ENCODE data around the gene CCL4. TPM values are rescaled to one million over a fixed set of nuclear protein-coding genes. Genes with fewer than 3 reads are reported as not detected.

CCL4 gene
- polyA plus RNA-seq, 1 donor (not counting 4 experiments of a cell fraction or from before 2014, with no cell fraction given): not detected

- Histone ChIP-seq H3K9me3 (ENCODE audit: control insufficient read depth, low read depth, low read length) (no peaks in the 10 kb centered on the region), H3K4me2 (ENCODE audit: control insufficient read depth, extremely low read depth, insufficient read depth, low read depth, low read length) (no peak overlapping the region), H3K9me1 (ENCODE audit: control insufficient read depth, extremely low read depth, insufficient read depth, low read length) (no peaks in the 10 kb centered on the region), H3K9ac (ENCODE audit: control insufficient read depth, extremely low read depth, insufficient read depth, low read length) (no peak overlapping the region), H3K4me3 (ENCODE audit: control insufficient read depth in 2 of 3, extremely low read depth in 1 of 3, insufficient read depth in 2 of 3, low read depth in 1 of 3, low read length in 3 of 3) (no peak overlapping the region), H2AFZ (ENCODE audit: control insufficient read depth, low read length) (no peak overlapping the region), H3K4me1 (ENCODE audit: control insufficient read depth, extremely low read depth, insufficient read depth, low read length) (no peaks in the 10 kb centered on the region), H3K27me3 (ENCODE audit: control insufficient read depth, extremely low read depth, insufficient read depth, low read length) (no peaks in the 10 kb centered on the region), H3K27ac (ENCODE audit: control insufficient read depth, insufficient read depth, low read length) (no peak overlapping the region), H3K79me2 (ENCODE audit: control insufficient read depth, insufficient read depth, low read length) (no peaks in the 10 kb centered on the region), H3K36me3 (ENCODE audit: control insufficient read depth in 2 of 2, extremely low read depth in 1 of 2, insufficient read depth in 2 of 2, low read length in 2 of 2) (no peaks in the 10 kb centered on the region), H4K20me1 (ENCODE audit: control insufficient read depth, extremely low read depth, insufficient read depth, low read length) (no peaks in the 10 kb centered on the region)
- dilution Hi-C loops (cut with MboI; ENCODE audit: extremely low pct_ligation_motif_present, low sequenced_read_pairs): no loop called here
- DNase-seq (ENCODE audit: low read depth, low spot score) (no peak), FAIRE-seq (no peak)
- TF ChIP-seq EZH2 (IDR thresholded peaks at IDR 0.05; ENCODE audit: low read length): no peak
- TF ChIP-seq, protein P1, sequence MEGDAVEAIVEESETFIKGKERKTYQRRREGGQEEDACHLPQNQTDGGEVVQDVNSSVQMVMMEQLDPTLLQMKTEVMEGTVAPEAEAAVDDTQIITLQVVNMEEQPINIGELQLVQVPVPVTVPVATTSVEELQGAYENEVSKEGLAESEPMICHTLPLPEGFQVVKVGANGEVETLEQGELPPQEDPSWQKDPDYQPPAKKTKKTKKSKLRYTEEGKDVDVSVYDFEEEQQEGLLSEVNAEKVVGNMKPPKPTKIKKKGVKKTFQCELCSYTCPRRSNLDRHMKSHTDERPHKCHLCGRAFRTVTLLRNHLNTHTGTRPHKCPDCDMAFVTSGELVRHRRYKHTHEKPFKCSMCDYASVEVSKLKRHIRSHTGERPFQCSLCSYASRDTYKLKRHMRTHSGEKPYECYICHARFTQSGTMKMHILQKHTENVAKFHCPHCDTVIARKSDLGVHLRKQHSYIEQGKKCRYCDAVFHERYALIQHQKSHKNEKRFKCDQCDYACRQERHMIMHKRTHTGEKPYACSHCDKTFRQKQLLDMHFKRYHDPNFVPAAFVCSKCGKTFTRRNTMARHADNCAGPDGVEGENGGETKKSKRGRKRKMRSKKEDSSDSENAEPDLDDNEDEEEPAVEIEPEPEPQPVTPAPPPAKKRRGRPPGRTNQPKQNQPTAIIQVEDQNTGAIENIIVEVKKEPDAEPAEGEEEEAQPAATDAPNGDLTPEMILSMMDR (optimal IDR thresholded peaks at IDR 0.05 in 1 of 3, IDR thresholded peaks at IDR 0.05 in 1 of 3, conservative IDR thresholded peaks at IDR 0.05 in 1 of 3; ENCODE audit: extremely low read depth in 1 of 3, insufficient read depth in 2 of 3, low read length in 3 of 3): no peak
Observed at GRCh38 chr17:36070427-36070826, 33.2 kb upstream of the CCL4 start.

DNA sequence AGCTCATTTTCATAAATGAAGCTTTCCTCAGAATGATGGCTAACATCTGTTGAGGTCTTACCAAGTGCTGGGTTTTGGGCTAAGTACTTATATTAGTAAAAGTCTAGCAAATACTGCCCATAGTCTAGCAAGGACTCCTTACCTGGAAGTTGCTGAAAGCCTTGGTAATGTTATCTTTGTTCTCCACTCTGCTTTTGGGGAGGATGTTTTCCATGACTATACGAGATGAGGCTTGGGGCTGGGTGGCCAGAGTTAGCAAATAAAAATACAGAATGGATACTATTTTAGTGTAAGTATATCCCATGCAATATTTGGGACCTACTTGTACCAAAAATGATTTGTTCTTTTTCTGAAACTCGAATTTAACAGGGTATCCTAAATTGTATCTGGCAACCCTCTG is 31.9 kb upstream of the CCL4 start:
- Histone ChIP-seq H4K20me1 (ENCODE audit: control insufficient read depth, extremely low read depth, insufficient read depth, low read length) (no peaks in the 10 kb centered on the region), H3K79me2 (ENCODE audit: control insufficient read depth, insufficient read depth, low read length) (no peaks in the 10 kb centered on the region), H3K9me1 (ENCODE audit: control insufficient read depth, extremely low read depth, insufficient read depth, low read length) (no peaks in the 10 kb centered on the region), H3K9ac (ENCODE audit: control insufficient read depth, extremely low read depth, insufficient read depth, low read length) (no peak overlapping the region), H3K4me2 (ENCODE audit: control insufficient read depth, extremely low read depth, insufficient read depth, low read depth, low read length) (no peak overlapping the region), H3K36me3 (ENCODE audit: control insufficient read depth in 2 of 2, extremely low read depth in 1 of 2, insufficient read depth in 2 of 2, low read length in 2 of 2) (no peaks in the 10 kb centered on the region), H3K27me3 (ENCODE audit: control insufficient read depth, extremely low read depth, insufficient read depth, low read length) (no peaks in the 10 kb centered on the region), H2AFZ (ENCODE audit: control insufficient read depth, low read length) (no peak overlapping the region), H3K9me3 (ENCODE audit: control insufficient read depth, low read depth, low read length) (no peaks in the 10 kb centered on the region), H3K4me3 (ENCODE audit: control insufficient read depth in 2 of 3, extremely low read depth in 1 of 3, insufficient read depth in 2 of 3, low read depth in 1 of 3, low read length in 3 of 3) (no peak overlapping the region), H3K4me1 (ENCODE audit: control insufficient read depth, extremely low read depth, insufficient read depth, low read length) (no peaks in the 10 kb centered on the region), H3K27ac (ENCODE audit: control insufficient read depth, insufficient read depth, low read length) (no peak overlapping the region)
- DNase-seq (ENCODE audit: low read depth, low spot score): no peak
- dilution Hi-C loops (cut with MboI; ENCODE audit: extremely low pct_ligation_motif_present, low sequenced_read_pairs): no loop called here
- FAIRE-seq: no peak
- no peak for TF ChIP-seq EZH2 (IDR thresholded peaks at IDR 0.05; ENCODE audit: low read length)
- TF ChIP-seq, protein P1 (optimal IDR thresholded peaks at IDR 0.05 in 1 of 3, IDR thresholded peaks at IDR 0.05 in 1 of 3, conservative IDR thresholded peaks at IDR 0.05 in 1 of 3; ENCODE audit: extremely low read depth in 1 of 3, insufficient read depth in 2 of 3, low read length in 3 of 3): no peak
